Esophagus squamous epithelium (tissue), 5 donors: ENCODE measurements around the gene CLEC2L. TPM values are rescaled to one million over a fixed set of nuclear protein-coding genes. Genes with fewer than 3 reads are reported as not detected.

Experiments
- DNase-seq: peaks from one replicate; lab custom pipeline; 2025; lab: John Stamatoyannopoulos, UW
- H3K27ac ChIP-seq, 4 donors: fragments of 200-600 bp; sonication (generic); one replicate each; pipeline ENCODE4 v1.5.1; 2016 to 2019; ENCODE audit warnings: mild to moderate bottlenecking in 1 of 4
- H3K27me3 ChIP-seq, 4 donors: fragments of 200-600 bp; sonication (generic); 1 replicate in 3 of 4; 2 replicates in 1 of 4; pipeline versions ENCODE4 v1.5.1 to v1.6.0; 2017 to 2021; ENCODE audit warnings: antibody characterized with exemption in 1 of 4
- H3K36me3 ChIP-seq, 3 donors: fragments of 200-600 bp; sonication (generic); one replicate each; pipeline ENCODE4 v1.5.1; 2016 to 2019
- H3K4me1 ChIP-seq, 3 donors: fragments of 200-600 bp; sonication (generic); one replicate each; pipeline ENCODE4 v1.5.1; 2017 to 2019
- H3K4me3 ChIP-seq, 4 donors: fragments of 200-600 bp; sonication (generic); 1 replicate in 3 of 4; 2 replicates in 1 of 4; pipeline ENCODE4 v1.5.1; 2016 to 2019; ENCODE audit warnings: mild to moderate bottlenecking in 2 of 4, moderate library complexity in 1 of 4
- H3K9me3 ChIP-seq, 3 donors: fragments of 200-600 bp; sonication (generic); one replicate each; pipeline ENCODE4 v1.5.1; 2016 to 2019
- POLR2A ChIP-seq, 4 donors: fragments of 450-650 bp; IDR thresholded peaks; one replicate each; pipeline ENCODE4 v1.6.1; 2017; ENCODE audit warnings: antibody characterized with exemption in 4 of 4, mild to moderate bottlenecking in 4 of 4, moderate library complexity in 3 of 4
- WGBS, 2 donors: methylation state at CpG; one replicate each; pipeline ENCODE4 v1.1.5; 2018; 5-methylcytosine and 5-hydroxymethylcytosine counted together
- intact Hi-C: fragments of 100-400 bp; cut with DNase I; formaldehyde crosslinking; loops from one replicate; pipeline ENCODE4 v1.15.0; 2022
- total RNA-seq, 4 donors: library from RNA; depleted of rRNA; stranded (reverse); fragments of >200 nt; gene quantifications; one replicate each; pipeline ENCODE4 v1.1.0, GENCODE V29; 2016
- TF ChIP-seq, protein P1 (sequence below), 6 experiments: fragments of 450-650 bp in 4 of 6; fragments of 200-600 bp in 2 of 6; sonication (generic) in 2 of 6; IDR thresholded peaks; one replicate each; pipeline ENCODE4 v1.5.1; 2016 to 2019; ENCODE audit warnings: antibody characterized with exemption in 6 of 6, mild to moderate bottlenecking in 4 of 6, moderate library complexity in 4 of 6
- donor health status: DM: yes; HTN: yes; CAD: no.

Gene CLEC2L
- total RNA-seq, 4 donors from 2014 or later = not detected

DNA sequence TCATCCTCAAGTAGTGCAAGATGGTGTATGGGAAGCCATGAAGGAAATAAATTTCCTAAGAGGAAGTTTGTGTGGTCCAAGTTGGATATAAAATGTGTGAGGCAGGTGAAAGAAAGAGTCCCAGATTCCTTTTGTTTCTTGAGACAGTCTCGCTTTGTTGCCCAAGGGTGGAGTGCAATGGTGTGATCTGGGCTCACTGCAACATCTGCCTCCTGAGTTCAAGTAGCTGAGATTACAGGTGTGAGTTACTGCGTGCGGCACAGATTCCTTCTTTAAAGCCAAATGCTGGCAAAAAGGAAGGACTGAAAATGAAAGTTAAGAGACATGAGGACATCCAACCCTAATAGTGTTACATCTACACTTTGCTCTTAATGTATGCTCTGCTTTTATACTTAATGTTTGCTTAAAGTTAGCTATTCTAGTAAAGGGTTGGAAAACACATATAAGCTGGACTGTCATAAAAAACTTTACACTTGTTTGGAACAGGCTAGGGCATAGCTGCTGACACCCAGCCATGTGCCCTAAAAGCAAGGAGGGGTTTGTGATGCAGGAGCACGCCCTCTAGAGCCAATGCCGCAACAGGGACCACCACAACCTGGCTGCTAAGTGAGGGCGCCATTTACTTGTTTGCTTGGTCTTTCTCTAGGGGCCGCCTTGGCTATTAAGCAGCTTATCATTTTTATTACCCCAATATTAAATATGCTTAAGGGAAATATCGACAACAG is 34.5 kb downstream of the CLEC2L start:
- DNase-seq = no peak
- intact Hi-C loops = no loop called here
- H3K4me3 ChIP-seq = no peak overlapping the region

DNA sequence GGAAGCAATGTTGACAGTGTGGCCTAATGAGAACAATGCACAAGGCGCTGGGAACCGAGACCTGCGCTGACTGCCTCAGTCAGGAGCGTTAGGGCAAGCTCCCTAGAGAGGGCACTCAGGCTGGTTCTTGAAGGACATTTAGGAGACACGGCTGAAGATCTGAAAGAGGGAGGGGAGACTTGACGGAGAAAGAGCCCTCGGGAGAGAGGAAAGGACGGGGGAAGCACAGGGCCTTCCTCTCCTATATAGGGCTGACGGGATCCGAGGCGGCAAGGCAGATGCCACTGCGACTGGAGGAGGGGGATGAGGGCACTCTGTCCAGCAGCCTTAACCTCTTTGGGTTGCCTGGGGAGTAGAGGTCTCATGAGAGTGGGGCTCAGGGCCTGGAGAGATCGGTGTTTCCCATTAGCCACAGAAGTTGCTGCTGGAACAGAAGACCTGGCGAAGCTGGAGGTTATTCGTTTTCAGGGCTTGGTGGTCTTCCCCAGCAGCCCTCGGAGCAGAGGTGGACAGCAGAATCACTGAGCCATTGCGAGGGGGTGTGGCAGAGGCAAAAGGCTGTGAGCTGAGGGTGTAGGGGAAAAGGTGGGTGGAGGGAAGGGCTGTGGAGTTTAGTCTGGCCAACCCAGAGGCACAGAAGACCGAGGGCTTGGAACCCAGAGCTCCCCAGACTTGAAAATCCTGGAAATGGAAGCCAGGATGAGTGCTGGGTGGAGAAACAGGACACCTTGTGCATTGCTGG is 36.0 kb downstream of the CLEC2L start:
- Histone ChIP-seq H3K27ac (no peak overlapping the region), H3K36me3 (peaks cover 0 to 14% (median 0%) of the 10 kb centered on the region in 3 donors), H3K27me3 (no peaks in the 10 kb centered on the region), H3K9me3 (no peaks in the 10 kb centered on the region), H3K4me3 (no peak overlapping the region), H3K4me1 (no peaks in the 10 kb centered on the region)
- intact Hi-C loops = no loop called here
- no peak for DNase-seq
- no peak for TF ChIP-seq POLR2A (IDR thresholded peaks at IDR 0.05)
- TF ChIP-seq, protein P1, sequence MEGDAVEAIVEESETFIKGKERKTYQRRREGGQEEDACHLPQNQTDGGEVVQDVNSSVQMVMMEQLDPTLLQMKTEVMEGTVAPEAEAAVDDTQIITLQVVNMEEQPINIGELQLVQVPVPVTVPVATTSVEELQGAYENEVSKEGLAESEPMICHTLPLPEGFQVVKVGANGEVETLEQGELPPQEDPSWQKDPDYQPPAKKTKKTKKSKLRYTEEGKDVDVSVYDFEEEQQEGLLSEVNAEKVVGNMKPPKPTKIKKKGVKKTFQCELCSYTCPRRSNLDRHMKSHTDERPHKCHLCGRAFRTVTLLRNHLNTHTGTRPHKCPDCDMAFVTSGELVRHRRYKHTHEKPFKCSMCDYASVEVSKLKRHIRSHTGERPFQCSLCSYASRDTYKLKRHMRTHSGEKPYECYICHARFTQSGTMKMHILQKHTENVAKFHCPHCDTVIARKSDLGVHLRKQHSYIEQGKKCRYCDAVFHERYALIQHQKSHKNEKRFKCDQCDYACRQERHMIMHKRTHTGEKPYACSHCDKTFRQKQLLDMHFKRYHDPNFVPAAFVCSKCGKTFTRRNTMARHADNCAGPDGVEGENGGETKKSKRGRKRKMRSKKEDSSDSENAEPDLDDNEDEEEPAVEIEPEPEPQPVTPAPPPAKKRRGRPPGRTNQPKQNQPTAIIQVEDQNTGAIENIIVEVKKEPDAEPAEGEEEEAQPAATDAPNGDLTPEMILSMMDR (IDR thresholded peaks at IDR 0.05) = no peak
- WGBS, 2 donors = 77 to 80% methylated on average over 18 of the region's 18 CpGs

More for the DNA sequence above, 34.5 kb downstream of the CLEC2L start:
- Histone ChIP-seq H3K27ac (no peak overlapping the region), H3K36me3 (peaks cover 0 to 3% (median 0%) of the 10 kb centered on the region in 3 donors), H3K27me3 (no peaks in the 10 kb centered on the region), H3K4me1 (no peaks in the 10 kb centered on the region), H3K9me3 (no peaks in the 10 kb centered on the region)
- 66 to 68% methylated on average over 8 of the region's 8 CpGs for WGBS, 2 donors
- TF ChIP-seq, protein P1 (IDR thresholded peaks at IDR 0.05) = no peak
- no peak for TF ChIP-seq POLR2A (IDR thresholded peaks at IDR 0.05)

DNA sequence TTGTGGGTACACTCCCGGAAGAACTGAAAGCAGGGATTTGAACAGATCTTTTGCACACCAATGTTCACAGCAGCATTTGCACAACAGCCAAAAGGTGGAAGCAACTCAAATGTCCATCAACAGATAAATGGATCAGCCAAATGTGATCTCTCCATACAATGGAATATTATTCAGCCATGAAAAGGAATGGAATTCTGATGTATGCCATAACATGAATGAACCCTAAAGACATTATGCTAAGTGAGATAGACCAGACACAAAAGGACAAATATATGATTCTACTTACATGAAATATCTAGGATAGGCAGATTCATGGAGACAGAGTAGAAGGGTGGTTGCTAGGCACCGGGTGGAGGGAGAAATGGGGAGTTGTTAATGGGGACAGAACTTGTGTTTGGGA is 36.7 kb downstream of the CLEC2L start:
- WGBS, 2 donors = 88 to 93% methylated on average over 2 of the region's 2 CpGs
- Histone ChIP-seq H3K9me3 (no peaks in the 10 kb centered on the region), H3K4me1 (no peaks in the 10 kb centered on the region), H3K4me3 (no peak overlapping the region), H3K27ac (no peak overlapping the region), H3K36me3 (peaks cover 0 to 14% (median 0%) of the 10 kb centered on the region in 3 donors), H3K27me3 (no peaks in the 10 kb centered on the region)
- DNase-seq = no peak
- TF ChIP-seq, protein P1 (IDR thresholded peaks at IDR 0.05) = no peak
- no peak for TF ChIP-seq POLR2A (IDR thresholded peaks at IDR 0.05)
- intact Hi-C loops = no loop called here

DNA sequence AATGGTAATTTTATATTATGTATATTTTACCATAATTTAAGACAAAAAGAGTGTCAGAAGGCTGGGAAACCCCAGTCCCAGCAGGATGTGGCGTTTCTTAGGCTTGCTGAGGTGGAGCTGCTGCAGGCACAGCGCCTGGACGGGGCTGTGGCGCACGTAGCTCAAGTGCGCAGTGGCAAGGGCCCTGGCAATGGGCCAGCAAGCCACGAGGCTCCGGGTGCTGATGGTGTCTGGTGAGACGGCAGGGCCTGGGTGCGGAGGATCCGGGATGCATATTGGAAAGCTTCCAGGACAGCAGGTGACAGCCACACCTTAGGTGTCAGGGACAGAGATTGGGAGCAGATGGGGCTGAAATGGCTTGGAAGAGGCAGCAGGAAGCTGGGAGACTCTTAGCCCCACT is 37.2 kb downstream of the CLEC2L start:
- WGBS, 2 donors = 94 to 96% methylated on average over 11 of the region's 11 CpGs
- peaks cover 0 to 14% (median 0%) of the 10 kb centered on the region in 3 donors for H3K36me3 ChIP-seq
- H3K27me3 ChIP-seq = no peaks in the 10 kb centered on the region
- intact Hi-C loops = no loop called here
- no peak for DNase-seq
- TF ChIP-seq POLR2A (IDR thresholded peaks at IDR 0.05) = no peak
- TF ChIP-seq, protein P1 (IDR thresholded peaks at IDR 0.05) = no peak
- H3K27ac ChIP-seq = no peak overlapping the region
- no peaks in the 10 kb centered on the region for H3K4me1 ChIP-seq
- no peak overlapping the region for H3K4me3 ChIP-seq
- H3K9me3 ChIP-seq = no peaks in the 10 kb centered on the region

DNA sequence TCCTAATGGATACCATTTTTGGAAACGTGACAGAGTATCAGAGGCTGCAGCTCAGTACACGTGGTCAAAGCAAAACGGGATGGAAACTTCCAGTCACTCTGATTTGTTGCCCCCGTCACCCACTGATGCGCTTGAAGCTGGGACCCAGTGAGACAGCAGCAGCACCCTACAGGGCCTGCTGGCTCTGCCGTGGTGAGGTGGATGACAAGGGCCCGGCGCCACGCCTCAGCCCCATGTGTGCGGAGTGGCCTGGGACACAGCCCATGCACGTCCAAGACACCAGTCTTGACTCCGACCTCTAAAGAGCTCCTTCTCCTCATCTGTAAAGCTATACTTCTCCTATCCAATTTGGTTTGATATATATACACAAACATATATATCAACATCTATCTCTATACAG is 39.0 kb downstream of the CLEC2L start:
- no peaks in the 10 kb centered on the region for H3K4me1 ChIP-seq
- WGBS, 2 donors = 87 to 94% methylated on average over 10 to 11 of the region's 12 CpGs
- no peak for DNase-seq
- no peak overlapping the region for H3K4me3 ChIP-seq
- no peak for TF ChIP-seq POLR2A (IDR thresholded peaks at IDR 0.05)
- TF ChIP-seq, protein P1 (IDR thresholded peaks at IDR 0.05) = no peak
- H3K27me3 ChIP-seq = no peaks in the 10 kb centered on the region
- H3K9me3 ChIP-seq = no peaks in the 10 kb centered on the region
- H3K27ac ChIP-seq = no peak overlapping the region
- H3K36me3 ChIP-seq = peaks cover 0 to 29% (median 0%) of the 10 kb centered on the region in 3 donors
- intact Hi-C loops = no loop called here
